Esophagus (tissue), 2 donors: ENCODE measurements around the gene CYLD. TPM values are rescaled to one million over a fixed set of nuclear protein-coding genes. Genes with fewer than 3 reads are reported as not detected.
A peak's percentile ranks its signal among the peaks of the same experiment; 100 is the strongest.

Experiments used
- H3K27ac ChIP-seq, 2 donors: one replicate each; pipeline ENCODE4 v1.5.1; 2013; ENCODE audit warnings: low read depth in 2 of 2, mild to moderate bottlenecking in 2 of 2, inconsistent platforms in 1 of 2, low read length in 1 of 2, moderate library complexity in 1 of 2
- H3K27me3 ChIP-seq, 2 donors: one replicate each; pipeline ENCODE4 v1.6.1; 2013; ENCODE audit warnings: low read length in 2 of 2, control low read depth in 1 of 2, mild to moderate bottlenecking in 1 of 2; ENCODE audit not compliant: insufficient read depth in 2 of 2, control insufficient read depth in 1 of 2
- H3K36me3 ChIP-seq, 2 donors: one replicate each; pipeline ENCODE4 v1.6.1; 2013; ENCODE audit warnings: low read length in 1 of 2; ENCODE audit not compliant: control insufficient read depth in 2 of 2, insufficient read depth in 2 of 2
- H3K4me1 ChIP-seq, 2 donors: one replicate each; pipeline ENCODE4 v1.6.1; 2013; ENCODE audit warnings: low read length in 1 of 2; ENCODE audit not compliant: control insufficient read depth in 2 of 2, insufficient read depth in 2 of 2
- H3K4me3 ChIP-seq, 2 donors: one replicate each; pipeline ENCODE4 v1.5.1; 2013; ENCODE audit warnings: low read length in 2 of 2, mild to moderate bottlenecking in 2 of 2, low read depth in 1 of 2, moderate library complexity in 1 of 2
- H3K9me3 ChIP-seq, 2 donors: one replicate each; pipeline ENCODE4 v1.6.1; 2013; ENCODE audit warnings: mild to moderate bottlenecking in 2 of 2, low read depth in 1 of 2, low read length in 1 of 2, moderate library complexity in 1 of 2; ENCODE audit not compliant: control insufficient read depth in 2 of 2, insufficient read depth in 1 of 2
- WGBS, 2 donors: extraction: QIAGEN DNeasy Blood & Tissue Kit; methylation state at CpG; one replicate each; pipeline ENCODE4 v1.1.7; 2013; 5-methylcytosine and 5-hydroxymethylcytosine counted together
- polyA plus RNA-seq, 2 donors: library from polyadenylated mRNA; stranded (reverse); fragments of 200-250 nt; gene quantifications; one replicate each; pipeline ENCODE4 v1.2.3, GENCODE V29; 2013
- donor health status: healthy with polysubstance abuse.
- donor health status: Bipolar disorder and iron deficiency.

CYLD gene
- polyA plus RNA-seq, 2 donors, result 11.6 to 12.1 TPM

- no peak overlapping the region for H3K27ac ChIP-seq
- peaks cover 0 to 19% of the 10 kb centered on the region in 2 donors for H3K36me3 ChIP-seq
- H3K27me3 ChIP-seq, result no peaks in the 10 kb centered on the region
- 91 to 93% methylated on average over 5 of the region's 5 CpGs for WGBS, 2 donors
- H3K4me1 ChIP-seq, result peaks cover 3 to 12% of the 10 kb centered on the region in 2 donors
- no peaks in the 10 kb centered on the region for H3K9me3 ChIP-seq
- H3K4me3 ChIP-seq, result no peak overlapping the region
Measured at GRCh38 chr16:50709980-50710379, 31.9 kb upstream of the CYLD start.

- H3K4me1 ChIP-seq, result peaks cover 3 to 12% of the 10 kb centered on the region in 2 donors
Measured at GRCh38 chr16:50711040-50711439, 30.8 kb upstream of the CYLD start.

GRCh38 chr16:50711862-50712559, 29.9 kb upstream of the CYLD start:
- Histone ChIP-seq H3K9me3 (no peaks in the 10 kb centered on the region), H3K36me3 (peaks cover 0 to 19% of the 10 kb centered on the region in 2 donors), H3K27me3 (no peaks in the 10 kb centered on the region), H3K4me3 (no peak overlapping the region), H3K27ac (peak overlapping the region in 1 of 2 donors; percentile 11), H3K4me1 (peaks cover 3 to 16% of the 10 kb centered on the region in 2 donors)
- WGBS, 2 donors, result 79 to 84% methylated on average over 25 of the region's 25 CpGs

More at GRCh38 chr16:50711040-50711439, 30.8 kb upstream of the CYLD start:
- WGBS, 2 donors, result 96 to 97% methylated on average over 21 of the region's 21 CpGs
- no peaks in the 10 kb centered on the region for H3K27me3 ChIP-seq
- peaks cover 0 to 19% of the 10 kb centered on the region in 2 donors for H3K36me3 ChIP-seq
- H3K4me3 ChIP-seq, result no peak overlapping the region
- H3K9me3 ChIP-seq, result no peaks in the 10 kb centered on the region
- H3K27ac ChIP-seq, result no peak overlapping the region

DNA sequence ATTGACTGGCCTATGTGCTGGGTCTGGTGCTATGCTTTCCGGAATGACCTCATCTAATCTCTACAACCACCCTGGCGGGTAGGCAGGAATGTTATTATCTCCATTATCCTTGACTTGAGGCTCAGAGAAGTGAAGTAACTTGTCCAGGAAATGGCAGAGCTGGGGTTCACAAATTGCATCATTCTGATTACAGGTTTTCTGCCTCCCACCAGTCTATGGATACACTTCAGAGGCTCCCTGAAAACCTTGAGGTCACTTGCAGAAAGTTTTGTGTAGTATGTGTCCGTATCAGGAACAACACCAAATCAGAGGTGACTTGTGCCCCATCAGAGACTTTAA, 29.4 kb upstream of the CYLD start:
- H3K4me3 ChIP-seq, result no peak overlapping the region
- peaks cover 3 to 13% of the 10 kb centered on the region in 2 donors for H3K4me1 ChIP-seq
- H3K27me3 ChIP-seq, result no peaks in the 10 kb centered on the region
- H3K27ac ChIP-seq, result no peak overlapping the region
- WGBS, 2 donors, result 62 to 74% methylated on average over 3 of the region's 3 CpGs
- peaks cover 0 to 19% of the 10 kb centered on the region in 2 donors for H3K36me3 ChIP-seq
- no peaks in the 10 kb centered on the region for H3K9me3 ChIP-seq

DNA sequence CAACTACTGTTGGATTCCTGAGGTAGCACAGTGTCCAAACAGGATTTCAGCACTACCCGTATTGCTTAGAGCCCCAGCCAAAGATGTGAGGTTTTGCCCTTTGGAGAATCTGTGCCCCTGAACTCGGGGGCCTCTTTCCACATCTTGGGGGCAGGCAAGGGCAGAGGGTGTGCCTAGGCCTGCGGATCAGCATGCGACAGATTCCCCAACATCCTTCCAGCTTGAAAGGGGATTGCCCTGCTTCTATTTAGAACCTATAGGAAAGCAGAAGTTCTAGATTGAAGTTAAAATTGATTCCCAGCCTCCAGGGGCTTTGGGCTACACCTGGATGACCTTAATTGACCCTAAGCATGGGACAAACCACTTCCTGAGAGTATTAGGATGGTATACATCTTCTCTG, 28.9 kb upstream of the CYLD start:
- H3K4me1 ChIP-seq, result peaks cover 3 to 13% of the 10 kb centered on the region in 2 donors
- no peaks in the 10 kb centered on the region for H3K27me3 ChIP-seq
- H3K27ac ChIP-seq, result no peak overlapping the region
- 81 to 82% methylated on average over 4 of the region's 4 CpGs for WGBS, 2 donors
- H3K9me3 ChIP-seq, result no peaks in the 10 kb centered on the region
- H3K4me3 ChIP-seq, result no peak overlapping the region
- peaks cover 0 to 19% of the 10 kb centered on the region in 2 donors for H3K36me3 ChIP-seq

DNA sequence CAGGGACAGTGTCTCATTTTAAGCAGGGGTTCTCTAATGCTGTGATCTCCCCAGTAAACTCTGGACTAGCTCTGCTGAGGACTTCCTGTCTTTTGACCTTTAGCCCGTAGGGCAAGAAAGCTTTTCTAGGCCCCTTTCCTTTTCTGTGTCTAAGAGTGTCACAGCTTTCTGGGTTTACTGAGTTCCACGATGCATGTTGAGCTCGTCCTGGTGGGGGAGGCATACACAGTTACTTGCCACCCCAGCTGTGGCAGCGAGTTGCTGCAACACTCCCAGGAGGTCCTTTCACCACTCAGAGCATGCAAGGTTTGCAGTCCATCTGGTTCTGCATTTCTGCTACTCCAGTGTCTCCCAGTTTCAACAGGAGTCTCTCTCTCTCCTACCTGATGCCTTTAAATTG, 24.8 kb upstream of the CYLD start:
- H3K4me3 ChIP-seq, result no peak overlapping the region
- no peak overlapping the region for H3K27ac ChIP-seq
- H3K9me3 ChIP-seq, result no peaks in the 10 kb centered on the region
- whole genome bisulfite sequencing, 2 donors, result 78 to 86% methylated on average over 4 of the region's 4 CpGs
- H3K27me3 ChIP-seq, result no peaks in the 10 kb centered on the region
- H3K4me1 ChIP-seq, result peaks cover 0 to 15% of the 10 kb centered on the region in 2 donors
- peaks cover 0 to 4% of the 10 kb centered on the region in 2 donors for H3K36me3 ChIP-seq

DNA sequence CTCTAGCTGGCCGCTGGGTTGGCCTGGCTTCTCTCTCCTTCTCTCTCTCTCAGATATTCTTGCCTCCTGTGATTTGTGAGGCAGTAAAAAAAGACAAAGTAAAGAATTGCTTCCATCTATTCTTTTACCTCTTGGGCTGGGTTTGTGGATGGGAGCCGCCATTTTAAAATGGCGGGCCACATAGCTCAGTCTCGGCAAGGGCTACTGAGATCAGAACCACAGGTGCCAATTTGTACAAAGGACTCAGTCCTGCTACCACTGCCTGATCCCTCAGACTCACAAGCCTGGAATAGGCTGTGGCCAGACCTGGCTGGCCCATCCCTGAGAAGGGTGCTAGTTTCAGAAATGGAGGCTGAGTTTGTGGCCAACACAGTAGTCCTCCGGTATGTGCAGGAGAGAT, 24.4 kb upstream of the CYLD start:
- H3K27me3 ChIP-seq, result no peaks in the 10 kb centered on the region
- H3K36me3 ChIP-seq, result no peaks in the 10 kb centered on the region
- WGBS, 2 donors, result 86% methylated on average over 5 of the region's 5 CpGs
- no peak overlapping the region for H3K27ac ChIP-seq
- H3K9me3 ChIP-seq, result no peaks in the 10 kb centered on the region
- H3K4me1 ChIP-seq, result peaks cover 0 to 15% of the 10 kb centered on the region in 2 donors
- H3K4me3 ChIP-seq, result no peak overlapping the region

DNA sequence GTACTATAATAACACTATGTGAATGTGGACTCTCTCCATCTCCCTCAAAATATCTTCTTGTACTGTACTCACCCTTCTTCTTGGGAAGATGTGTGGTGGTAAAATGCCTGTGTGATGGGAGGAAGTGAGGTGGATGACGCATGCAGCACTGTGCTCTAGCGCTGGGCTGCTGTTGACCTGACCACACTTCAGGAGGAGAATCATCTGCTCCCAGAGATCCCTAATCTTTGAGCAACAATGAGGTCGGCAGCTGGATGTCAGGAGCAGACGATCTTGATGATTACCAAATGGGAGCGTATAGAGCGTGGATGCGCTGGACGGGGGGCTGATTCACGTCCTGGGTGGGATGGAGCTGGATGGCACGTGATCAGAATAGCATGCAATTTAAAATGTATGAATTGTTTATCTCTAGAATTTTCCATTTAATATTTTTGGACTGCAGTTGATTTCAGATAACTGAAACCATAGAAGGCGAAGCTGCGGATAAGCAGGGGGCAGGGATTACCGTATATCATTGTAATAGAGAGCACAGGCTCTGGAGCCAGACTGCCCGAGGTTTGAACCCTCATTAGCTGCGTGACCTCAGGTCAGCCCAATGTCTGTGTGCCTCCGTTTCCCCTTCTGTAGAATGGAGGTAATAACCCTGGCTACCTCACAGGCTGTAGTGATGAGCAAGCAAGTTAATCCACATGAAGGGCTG, 23.7 kb upstream of the CYLD start:
- peak overlapping the region; percentile 57 to 95 for H3K27ac ChIP-seq
- WGBS, 2 donors, result 73 to 78% methylated on average over 16 of the region's 16 CpGs

DNA sequence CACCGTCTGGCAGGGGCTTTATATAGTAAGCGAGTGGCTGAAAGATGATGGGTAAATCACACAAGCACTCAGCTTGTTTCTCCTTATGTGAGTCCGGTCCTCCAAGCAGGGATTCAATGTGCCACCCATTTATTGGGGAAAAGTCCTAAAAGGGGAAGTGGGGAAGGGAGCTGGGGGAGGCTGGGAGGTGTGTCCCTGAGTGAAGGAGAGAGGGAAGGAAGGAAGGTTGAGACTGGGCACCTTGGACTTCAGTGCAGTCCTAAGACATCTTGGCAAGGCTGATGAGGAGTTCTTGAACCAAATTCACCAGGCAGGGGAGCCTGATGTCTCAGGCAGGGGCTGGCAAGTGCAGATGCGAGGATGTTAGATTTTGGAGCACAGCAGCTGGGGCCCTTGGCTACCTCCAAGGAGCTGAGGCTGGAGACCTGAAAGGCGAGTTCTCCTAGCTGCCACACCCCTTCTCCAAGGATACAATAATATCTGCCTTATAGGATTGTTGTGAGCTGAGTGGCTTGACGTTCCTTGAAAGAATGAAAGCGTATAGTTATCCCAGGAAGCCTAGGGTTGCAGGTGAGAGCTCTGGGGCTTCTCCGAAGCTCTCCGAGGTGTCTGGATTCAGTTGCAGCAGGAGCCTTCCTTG, 23.0 kb upstream of the CYLD start:
- 54 to 63% methylated on average over 9 of the region's 9 CpGs for WGBS, 2 donors
- Histone ChIP-seq H3K4me1 (peaks cover 0 to 15% of the 10 kb centered on the region in 2 donors), H3K4me3 (no peak overlapping the region), H3K27me3 (no peaks in the 10 kb centered on the region), H3K27ac (peak overlapping the region; percentile 94 to 95), H3K9me3 (no peaks in the 10 kb centered on the region), H3K36me3 (peaks cover 0 to 1% of the 10 kb centered on the region in 2 donors)

More for the DNA sequence above, 23.7 kb upstream of the CYLD start:
- H3K36me3 ChIP-seq, result peaks cover 0 to under 1% of the 10 kb centered on the region in 2 donors
- no peaks in the 10 kb centered on the region for H3K9me3 ChIP-seq
- no peaks in the 10 kb centered on the region for H3K27me3 ChIP-seq
- no peak overlapping the region for H3K4me3 ChIP-seq
- peaks cover 0 to 15% of the 10 kb centered on the region in 2 donors for H3K4me1 ChIP-seq
